ENCODE measurements around the gene CTAGE1.
A peak's percentile ranks its signal among the peaks of the same experiment; 100 is the strongest.

The CTAGE1 gene

DNA sequence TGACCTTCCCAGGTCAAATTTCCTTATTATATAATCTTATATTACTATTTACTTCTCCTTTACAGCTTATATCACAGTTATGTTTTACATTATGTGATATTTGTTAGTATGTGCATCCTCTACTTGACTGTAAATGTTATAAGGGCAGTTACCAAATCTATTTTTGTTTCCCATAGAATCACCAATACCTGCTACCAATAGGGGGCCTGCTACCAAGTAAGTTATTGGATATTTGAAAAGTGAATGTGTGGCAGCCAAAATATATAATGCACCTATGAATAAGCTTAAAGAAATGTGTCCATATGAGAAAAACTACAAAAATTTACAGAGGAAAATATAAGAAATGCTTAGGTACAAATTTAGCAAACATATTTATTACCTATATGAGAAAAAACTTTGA, 23.9 kb upstream of the CTAGE1 start:
- TF ChIP-seq, protein P1, sequence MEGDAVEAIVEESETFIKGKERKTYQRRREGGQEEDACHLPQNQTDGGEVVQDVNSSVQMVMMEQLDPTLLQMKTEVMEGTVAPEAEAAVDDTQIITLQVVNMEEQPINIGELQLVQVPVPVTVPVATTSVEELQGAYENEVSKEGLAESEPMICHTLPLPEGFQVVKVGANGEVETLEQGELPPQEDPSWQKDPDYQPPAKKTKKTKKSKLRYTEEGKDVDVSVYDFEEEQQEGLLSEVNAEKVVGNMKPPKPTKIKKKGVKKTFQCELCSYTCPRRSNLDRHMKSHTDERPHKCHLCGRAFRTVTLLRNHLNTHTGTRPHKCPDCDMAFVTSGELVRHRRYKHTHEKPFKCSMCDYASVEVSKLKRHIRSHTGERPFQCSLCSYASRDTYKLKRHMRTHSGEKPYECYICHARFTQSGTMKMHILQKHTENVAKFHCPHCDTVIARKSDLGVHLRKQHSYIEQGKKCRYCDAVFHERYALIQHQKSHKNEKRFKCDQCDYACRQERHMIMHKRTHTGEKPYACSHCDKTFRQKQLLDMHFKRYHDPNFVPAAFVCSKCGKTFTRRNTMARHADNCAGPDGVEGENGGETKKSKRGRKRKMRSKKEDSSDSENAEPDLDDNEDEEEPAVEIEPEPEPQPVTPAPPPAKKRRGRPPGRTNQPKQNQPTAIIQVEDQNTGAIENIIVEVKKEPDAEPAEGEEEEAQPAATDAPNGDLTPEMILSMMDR (IDR thresholded peaks at IDR 0.05; ENCODE audit: extremely low read depth, insufficient read depth, missing control alignments), result peak; percentile 3
- no peak for DNase-seq (ENCODE audit: low spot score)
- in situ Hi-C loops (cut with MboI; ENCODE audit: low pct_unique_long_range_greater_than_20kb, low sequenced_read_pairs, unreplicated experiment), result no loop called here

DNA sequence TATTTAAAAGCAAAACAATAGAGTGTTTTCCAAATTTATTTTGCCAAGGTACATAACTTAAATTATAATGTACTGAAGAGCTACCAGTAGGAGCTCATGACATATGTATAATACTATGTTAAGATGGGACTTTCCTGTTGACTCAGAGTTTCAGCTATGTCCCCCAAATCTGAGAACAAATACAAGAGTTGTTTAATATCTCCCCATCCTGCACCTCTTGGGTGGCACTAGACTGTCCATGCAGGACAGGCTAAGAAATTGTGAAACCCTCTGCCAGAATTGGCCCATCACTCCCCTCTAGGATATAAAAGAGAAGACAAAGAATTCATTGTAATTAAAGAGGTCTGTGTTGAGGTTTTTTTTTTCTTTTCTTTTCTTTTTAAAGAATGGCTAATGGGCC, 21.7 kb upstream of the CTAGE1 start:
- TF ChIP-seq, protein P1 (IDR thresholded peaks at IDR 0.05; ENCODE audit: extremely low read depth, insufficient read depth, missing control alignments), result no peak
- DNase-seq (ENCODE audit: low spot score), result no peak
- in situ Hi-C loops (cut with MboI; ENCODE audit: low pct_unique_long_range_greater_than_20kb, low sequenced_read_pairs, unreplicated experiment), result no loop called here

DNA sequence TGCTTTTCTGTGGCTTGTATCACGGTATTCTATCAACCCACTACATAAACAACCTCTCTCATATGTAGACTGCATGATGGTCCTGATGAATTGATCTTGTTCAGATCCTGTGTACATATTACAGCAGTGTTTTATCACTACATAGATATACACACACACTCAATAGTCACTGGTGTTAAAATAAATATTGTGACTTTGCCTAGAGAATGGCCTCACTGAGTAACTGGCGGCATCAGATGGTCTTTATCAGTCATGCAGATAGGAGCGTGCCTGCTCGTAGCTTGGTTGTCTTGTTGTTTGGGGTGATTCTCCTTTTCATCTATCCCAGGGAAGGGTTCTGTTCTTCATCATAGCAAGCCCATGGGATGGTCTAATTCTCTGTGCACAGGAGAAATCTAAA, 18.4 kb upstream of the CTAGE1 start:
- TF ChIP-seq, protein P1 (IDR thresholded peaks at IDR 0.05; ENCODE audit: extremely low read depth, insufficient read depth, missing control alignments), result no peak
- no peak for DNase-seq (ENCODE audit: low spot score)
- in situ Hi-C loops (cut with MboI; ENCODE audit: low pct_unique_long_range_greater_than_20kb, low sequenced_read_pairs, unreplicated experiment), result no loop called here

DNA sequence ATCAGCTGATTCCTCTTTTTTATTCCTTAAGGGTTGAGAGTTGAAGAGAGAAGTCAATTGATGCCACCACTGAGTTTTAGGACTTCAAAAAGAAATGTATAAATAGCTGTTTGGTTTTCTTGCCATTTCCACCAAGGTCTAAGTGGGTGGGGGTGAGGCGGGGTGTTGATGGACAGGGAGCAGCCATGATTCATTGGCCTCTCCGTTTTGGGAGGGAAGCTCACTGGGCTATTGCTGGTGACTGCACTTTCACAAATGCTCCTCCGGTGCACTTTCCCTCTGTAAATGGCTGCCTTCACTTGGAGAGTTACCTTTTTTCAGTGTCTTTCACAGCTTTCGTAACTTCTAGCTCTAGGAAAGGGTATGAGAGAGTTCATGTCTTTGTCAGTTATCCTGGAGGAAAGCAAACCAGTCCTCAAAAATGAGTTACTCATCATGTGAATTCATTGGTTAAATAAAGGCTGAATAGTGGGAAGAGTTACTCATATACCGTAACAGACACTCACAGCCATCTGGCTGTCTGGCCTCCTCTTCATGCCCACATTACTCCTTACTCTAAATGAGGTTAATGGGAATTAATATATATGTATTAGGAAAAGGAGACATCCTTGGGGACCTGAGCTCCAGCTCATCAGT, 17.4 kb upstream of the CTAGE1 start:
- no peak for DNase-seq (ENCODE audit: low spot score)
- in situ Hi-C loops (cut with MboI; ENCODE audit: low pct_unique_long_range_greater_than_20kb, low sequenced_read_pairs, unreplicated experiment), result no loop called here
- TF ChIP-seq, protein P1 (IDR thresholded peaks at IDR 0.05; ENCODE audit: extremely low read depth, insufficient read depth, missing control alignments), result no peak

DNA sequence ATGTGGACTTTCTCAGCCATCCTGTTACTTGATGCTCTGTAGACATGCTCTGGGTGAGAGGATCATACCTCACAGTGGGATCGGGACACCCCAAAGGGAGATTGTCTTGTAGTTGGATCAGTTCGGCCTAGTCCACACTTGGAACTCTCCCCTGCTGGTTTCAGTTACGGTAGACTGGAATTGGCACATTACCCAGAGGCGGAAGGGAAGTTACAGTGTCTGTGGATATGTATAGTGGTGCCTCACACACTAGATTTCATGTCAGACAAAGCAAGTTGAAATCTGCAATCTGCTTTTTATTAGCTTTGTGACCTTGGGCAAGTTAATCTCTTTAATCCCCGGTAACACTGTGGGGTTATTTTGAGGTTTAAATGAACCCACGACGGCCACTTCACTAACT, 16.2 kb upstream of the CTAGE1 start:
- DNase-seq (ENCODE audit: low spot score), result no peak
- TF ChIP-seq, protein P1 (IDR thresholded peaks at IDR 0.05; ENCODE audit: extremely low read depth, insufficient read depth, missing control alignments), result no peak
- in situ Hi-C loops (cut with MboI; ENCODE audit: low pct_unique_long_range_greater_than_20kb, low sequenced_read_pairs, unreplicated experiment), result no loop called here

DNA sequence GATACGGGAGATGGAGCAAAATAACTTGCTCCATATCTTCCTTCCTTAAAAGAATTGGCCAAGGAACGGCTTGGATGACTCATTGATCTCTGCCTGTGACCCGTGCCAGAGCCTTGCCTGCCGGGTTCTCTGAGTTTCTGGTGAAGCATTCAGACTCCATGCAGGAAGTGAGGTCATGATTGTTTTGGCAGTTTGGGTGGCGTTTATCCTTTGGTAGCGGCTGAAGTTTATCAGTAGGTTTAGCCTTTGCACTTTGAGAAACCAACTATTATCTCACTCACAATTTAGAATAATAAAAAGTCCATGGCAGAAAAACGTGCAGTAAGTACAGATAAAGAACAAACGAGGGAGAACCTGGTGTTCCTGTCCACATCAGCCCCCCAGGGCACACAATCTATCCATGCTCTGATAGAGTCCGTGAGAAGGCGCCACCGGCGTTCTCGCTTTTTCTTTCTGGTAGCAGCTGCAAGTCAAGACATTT, 15.0 kb upstream of the CTAGE1 start:
- TF ChIP-seq, protein P1 (IDR thresholded peaks at IDR 0.05; ENCODE audit: extremely low read depth, insufficient read depth, missing control alignments), result no peak
- DNase-seq (ENCODE audit: low spot score), result no peak
- in situ Hi-C loops (cut with MboI; ENCODE audit: low pct_unique_long_range_greater_than_20kb, low sequenced_read_pairs, unreplicated experiment), result no loop called here
